Spleen (tissue), 11 donors: ENCODE data around the gene CLDN16. TPM values are rescaled to one million over a fixed set of nuclear protein-coding genes. Genes with fewer than 3 reads are reported as not detected.

Source experiments
- DNase-seq: peaks from one replicate; pipeline ENCODE4 v3.0.0-alpha.2; 2020
- H3K27ac ChIP-seq, 8 donors: fragments of 200-600 bp; sonication (generic) in 7 of 8; 1 replicate in 4 of 8; 2 replicates in 4 of 8; pipeline versions ENCODE4 v1.5.0 to v1.8.0; 2016 to 2021; ENCODE audit warnings: inconsistent platforms in 4 of 8, mild to moderate bottlenecking in 4 of 8, moderate library complexity in 1 of 8
- H3K27me3 ChIP-seq, 7 donors: fragments of 200-600 bp; sonication (generic) in 6 of 7; replicated peaks in 1 of 7; 1 replicate in 4 of 7; 2 replicates in 3 of 7; pipeline versions ENCODE4 v1.5.0 to v1.8.0; 2016 to 2021; ENCODE audit warnings: inconsistent platforms in 3 of 7, mild to moderate bottlenecking in 1 of 7
- H3K36me3 ChIP-seq, 6 donors: fragments of 200-600 bp; sonication (generic) in 5 of 6; 1 replicate in 4 of 6; 2 replicates in 2 of 6; pipeline versions ENCODE4 v1.5.0 to v1.8.0; 2016 to 2021; ENCODE audit warnings: inconsistent platforms in 2 of 6
- H3K4me1 ChIP-seq, 6 donors: fragments of 200-600 bp; sonication (generic) in 5 of 6; 1 replicate in 3 of 6; 2 replicates in 3 of 6; pipeline versions ENCODE4 v1.5.0 to v1.8.0; 2016 to 2021; ENCODE audit warnings: inconsistent platforms in 3 of 6
- H3K4me3 ChIP-seq, 8 donors: fragments of 200-600 bp; sonication (generic) in 7 of 8; 1 replicate in 4 of 8; 2 replicates in 4 of 8; pipeline versions ENCODE4 v1.5.0 to v1.8.0; 2016 to 2021; ENCODE audit warnings: inconsistent platforms in 4 of 8, mild to moderate bottlenecking in 4 of 8, moderate library complexity in 2 of 8
- H3K9me3 ChIP-seq, 8 donors: fragments of 200-600 bp; sonication (generic) in 7 of 8; 1 replicate in 4 of 8; 2 replicates in 4 of 8; pipeline versions ENCODE4 v1.5.0 to v1.8.0; 2016 to 2021; ENCODE audit warnings: inconsistent platforms in 4 of 8
- CTCF ChIP-seq, 11 experiments: fragments of 200-600 bp in 7 of 11; fragments of 450-650 bp in 4 of 11; sonication (generic) in 4 of 11; IDR thresholded peaks in 8 of 11; conservative IDR thresholded peaks in 3 of 11; 1 replicate in 7 of 11; 2 replicates in 4 of 11; pipeline versions ENCODE4 v1.4.0 to v1.8.0; 2016 to 2021; ENCODE audit warnings: antibody characterized with exemption in 11 of 11, inconsistent platforms in 4 of 11, mild to moderate bottlenecking in 1 of 11
- POLR2A ChIP-seq, 3 donors: fragments of 450-650 bp; IDR thresholded peaks; one replicate each; pipeline ENCODE4 v1.5.1; 2017; ENCODE audit warnings: antibody characterized with exemption in 3 of 3, mild to moderate bottlenecking in 1 of 3
- POLR2AphosphoS5 ChIP-seq, 3 donors: sonication (generic); formaldehyde crosslinking; IDR thresholded peaks; one replicate each; pipeline ENCODE4 v1.5.1; 2017; ENCODE audit warnings: antibody characterized with exemption in 3 of 3
- WGBS, 5 donors: extraction: QIAGEN DNeasy Blood & Tissue Kit in 3 of 5; methylation state at CpG; one replicate each; pipeline versions ENCODE4 v1.1.5 to v1.1.7; 2013 to 2018; 5-methylcytosine and 5-hydroxymethylcytosine counted together
- intact Hi-C: fragments of 100-400 bp; cut with DNase I; formaldehyde crosslinking; loops from one replicate; pipeline ENCODE4 v1.15.0; 2023; ENCODE audit warnings: low total_unique reads
- polyA plus RNA-seq, 3 donors: library from polyadenylated mRNA; stranded (reverse); fragments of 200-250 nt; gene quantifications; one replicate each; pipeline ENCODE4 v1.2.1, GENCODE V29; 2013
- total RNA-seq, 7 donors: library from RNA; depleted of rRNA in 3 of 7; stranded (reverse); fragments of >200 nt in 3 of 7; fragmentation: NEBNext Ultra II Directional in 4 of 7; extraction: Animal tissue kit (Norgen Biotek cat#: 25700) in 4 of 7; gene quantifications; one replicate each; pipeline versions ENCODE4 v1.1.0 to v1.2.1, GENCODE V29; 2016 to 2021
- donor health status: healthy with polysubstance abuse.
- donor health status: DM: no; HTN: no; CAD: no; lungs with moderate emphysema.
- donor health status: DM: no; HTN: no; CAD: no.
- donor health status: Bipolar disorder and iron deficiency.
- donor health status: healthy.
- donor health status: DM: no; HTN: no; CAD: no.
- donor health status: DM: yes; HTN: yes; CAD: no.

CLDN16 gene
- total and polyA plus RNA-seq, 10 donors = 0.06 to 0.08 (median 0.07) TPM; not detected in 7

- Histone ChIP-seq H3K27ac (no peak overlapping the region), H3K27me3 (no peaks in the 10 kb centered on the region), H3K9me3 (no peaks in the 10 kb centered on the region), H3K36me3 (no peaks in the 10 kb centered on the region), H3K4me1 (no peaks in the 10 kb centered on the region), H3K4me3 (no peak overlapping the region)
- DNase-seq = no peak
- TF ChIP-seq POLR2AphosphoS5 (IDR thresholded peaks at IDR 0.05) (no peak), CTCF (IDR thresholded peaks at IDR 0.05 in 8 of 11, conservative IDR thresholded peaks at IDR 0.05 in 3 of 11) (no peak), POLR2A (IDR thresholded peaks at IDR 0.05) (no peak)
- intact Hi-C loops = no loop called here
- 89 to 100% (median 94%) methylated on average over 1 of the region's 1 CpG for WGBS, 5 donors
Measured at GRCh38 chr3:190361791-190362190, 26.2 kb upstream of the CLDN16 start.

GRCh38 chr3:190362258-190362657, 25.7 kb upstream of the CLDN16 start:
- Histone ChIP-seq H3K27ac (no peak overlapping the region), H3K27me3 (no peaks in the 10 kb centered on the region), H3K4me3 (no peak overlapping the region), H3K4me1 (no peaks in the 10 kb centered on the region), H3K36me3 (no peaks in the 10 kb centered on the region), H3K9me3 (no peaks in the 10 kb centered on the region)
- intact Hi-C loops = no loop called here
- 84 to 91% (median 89%) methylated on average over 9 of the region's 9 CpGs for WGBS, 5 donors
- TF ChIP-seq POLR2A (IDR thresholded peaks at IDR 0.05) = no peak
- no peak for TF ChIP-seq CTCF (IDR thresholded peaks at IDR 0.05 in 8 of 11, conservative IDR thresholded peaks at IDR 0.05 in 3 of 11)
- no peak for TF ChIP-seq POLR2AphosphoS5 (IDR thresholded peaks at IDR 0.05)
- DNase-seq = no peak

- WGBS, 5 donors = 43 to 72% (median 50%) methylated on average over 2 of the region's 2 CpGs
- H3K27ac ChIP-seq = no peak overlapping the region
- intact Hi-C loops = no loop called here
- no peaks in the 10 kb centered on the region for H3K4me1 ChIP-seq
- H3K27me3 ChIP-seq = no peaks in the 10 kb centered on the region
- H3K9me3 ChIP-seq = no peaks in the 10 kb centered on the region
- no peak for DNase-seq
- TF ChIP-seq POLR2AphosphoS5 (IDR thresholded peaks at IDR 0.05) (no peak), CTCF (IDR thresholded peaks at IDR 0.05 in 8 of 11, conservative IDR thresholded peaks at IDR 0.05 in 3 of 11) (no peak), POLR2A (IDR thresholded peaks at IDR 0.05) (no peak)
- H3K4me3 ChIP-seq = no peak overlapping the region
- no peaks in the 10 kb centered on the region for H3K36me3 ChIP-seq
Measured at GRCh38 chr3:190366133-190366532, 21.8 kb upstream of the CLDN16 start.

GRCh38 chr3:190368881-190369280, 19.1 kb upstream of the CLDN16 start:
- DNase-seq = no peak
- H3K36me3 ChIP-seq = no peaks in the 10 kb centered on the region
- H3K4me1 ChIP-seq = no peaks in the 10 kb centered on the region
- H3K9me3 ChIP-seq = no peaks in the 10 kb centered on the region
- intact Hi-C loops = no loop called here
- no peak for TF ChIP-seq POLR2A (IDR thresholded peaks at IDR 0.05)
- no peak for TF ChIP-seq POLR2AphosphoS5 (IDR thresholded peaks at IDR 0.05)
- no peak for TF ChIP-seq CTCF (IDR thresholded peaks at IDR 0.05 in 8 of 11, conservative IDR thresholded peaks at IDR 0.05 in 3 of 11)
- H3K27me3 ChIP-seq = no peaks in the 10 kb centered on the region
- no peak overlapping the region for H3K27ac ChIP-seq
- H3K4me3 ChIP-seq = no peak overlapping the region
